ENCODE measurements around the gene SLC8A2.
"Not testable (repeated sequence)": the region's sequence is repeated elsewhere in the genome, so short reads cannot be mapped to it uniquely, and the experiment has no call there.

SLC8A2 gene

DNA sequence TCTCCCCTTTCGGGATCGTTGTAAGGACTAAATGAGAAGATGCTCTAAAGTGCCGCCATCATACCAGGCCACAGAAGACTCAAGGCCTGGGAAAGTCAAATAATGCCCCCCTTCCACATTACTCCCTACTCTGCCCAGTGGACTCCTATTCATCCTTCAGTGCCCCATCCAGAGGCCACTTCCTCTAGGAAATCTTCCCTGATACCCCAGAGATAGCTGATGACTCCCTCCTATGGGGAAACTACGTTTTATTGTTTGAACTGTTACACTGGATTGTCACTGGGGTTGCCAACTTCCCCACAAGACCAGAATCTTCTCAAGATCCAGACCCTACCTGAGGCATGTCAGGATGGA lies 66.5 kb downstream of the SLC8A2 start:
- DNase-seq = no peak

DNA sequence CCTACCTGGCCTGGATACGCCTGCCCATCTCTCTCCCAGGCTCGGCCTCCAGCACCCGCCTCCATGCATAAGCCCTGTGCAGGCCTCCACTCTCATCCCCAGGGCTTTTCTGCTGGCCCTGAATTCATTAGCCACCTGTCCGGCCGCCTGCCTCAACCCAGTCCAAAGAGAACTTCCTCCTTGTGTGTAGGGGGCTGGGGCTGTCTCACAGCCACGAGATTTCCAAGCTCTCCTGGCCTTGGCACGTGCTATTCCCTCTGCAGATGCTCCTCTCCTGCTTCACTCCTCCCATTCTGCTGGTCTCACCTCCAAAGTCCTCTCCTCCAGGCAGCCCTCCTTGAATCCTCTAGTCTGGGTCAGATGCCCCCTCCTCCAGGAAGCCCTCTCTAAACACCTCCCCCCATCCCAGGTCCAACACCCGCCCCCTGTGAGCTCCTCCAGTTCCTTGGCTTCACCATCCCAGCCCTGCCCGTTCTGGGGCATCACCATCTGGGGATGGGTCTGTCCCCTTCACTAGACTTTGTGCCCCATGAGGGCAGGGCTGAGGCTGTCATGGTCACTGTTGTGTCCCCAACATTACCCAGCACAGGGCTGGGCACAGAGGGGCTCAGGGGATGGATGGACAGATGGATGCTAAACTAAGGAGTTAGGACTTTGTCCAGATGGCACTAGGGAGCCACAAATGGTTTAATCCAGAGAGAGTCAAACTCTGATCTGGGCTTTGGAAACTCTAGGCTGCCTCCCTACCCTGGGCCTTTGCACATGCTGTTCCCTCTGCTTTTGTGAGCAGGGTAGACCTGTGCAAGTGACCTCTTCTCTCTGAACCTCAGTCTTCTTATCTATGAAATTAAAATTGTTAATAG lies 67.1 kb downstream of the SLC8A2 start:
- no peak for DNase-seq

DNA sequence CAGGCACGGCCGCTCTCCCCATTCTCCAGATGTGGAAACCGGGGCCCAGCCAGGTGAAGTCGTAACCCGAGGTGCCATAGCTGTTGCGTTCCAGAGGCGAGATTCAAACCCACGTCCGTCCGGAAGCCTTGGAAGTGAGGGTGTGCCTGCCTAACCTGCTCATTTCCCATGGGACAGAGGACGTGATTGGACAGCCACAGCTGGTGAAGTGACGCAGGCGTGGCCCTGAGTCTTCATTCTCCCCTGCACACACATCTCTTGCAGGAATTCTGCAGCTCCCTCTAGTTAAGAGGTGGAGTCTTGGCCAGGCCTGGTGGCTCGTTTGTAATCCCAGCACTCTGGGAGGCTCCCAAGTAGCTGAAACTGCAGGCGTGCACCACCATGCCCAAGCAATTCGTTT lies 69.2 kb downstream of the SLC8A2 start:
- DNase-seq = no peak

DNA sequence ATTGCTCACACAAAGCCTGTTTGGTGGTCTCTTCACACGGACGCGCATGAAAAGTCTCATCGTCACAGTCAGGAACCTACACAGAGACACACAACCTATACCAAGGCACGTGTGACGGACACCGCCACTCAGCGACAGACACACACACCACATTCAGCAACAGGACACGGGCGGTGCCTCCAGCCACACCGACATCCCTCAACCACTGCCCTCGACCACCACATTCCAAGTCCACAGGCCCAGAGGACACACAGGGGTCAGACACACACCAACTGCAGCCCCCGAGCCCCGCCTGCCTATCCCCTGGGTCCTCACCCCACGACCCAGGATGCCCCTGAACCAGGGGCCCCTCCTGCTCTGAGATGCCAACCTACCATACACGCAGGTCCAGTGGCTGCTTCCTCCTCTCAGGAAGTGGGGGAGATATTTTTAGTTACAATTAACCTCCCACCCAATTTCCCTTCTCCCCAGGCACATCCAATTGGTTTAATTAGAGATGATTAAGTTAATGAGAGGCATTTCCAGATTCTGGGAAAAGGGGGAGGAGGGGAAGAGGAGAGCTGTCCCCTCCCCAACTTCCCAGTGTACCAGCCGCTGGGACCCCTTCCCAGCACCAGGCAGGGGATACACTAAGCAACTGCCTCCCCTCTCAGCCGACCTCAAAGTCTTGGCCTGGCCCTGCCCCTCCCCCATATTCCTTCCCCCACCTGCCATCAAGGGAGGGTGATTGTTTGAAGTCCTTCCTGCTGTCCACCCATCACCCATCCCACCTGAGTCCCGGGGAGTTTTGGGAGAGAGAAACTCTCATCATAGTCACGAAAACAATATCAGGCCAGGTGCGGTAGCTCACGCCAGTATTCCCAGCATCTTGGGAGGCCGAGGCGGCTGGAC lies 72.7 kb downstream of the SLC8A2 start:
- DNase-seq = no peak

DNA sequence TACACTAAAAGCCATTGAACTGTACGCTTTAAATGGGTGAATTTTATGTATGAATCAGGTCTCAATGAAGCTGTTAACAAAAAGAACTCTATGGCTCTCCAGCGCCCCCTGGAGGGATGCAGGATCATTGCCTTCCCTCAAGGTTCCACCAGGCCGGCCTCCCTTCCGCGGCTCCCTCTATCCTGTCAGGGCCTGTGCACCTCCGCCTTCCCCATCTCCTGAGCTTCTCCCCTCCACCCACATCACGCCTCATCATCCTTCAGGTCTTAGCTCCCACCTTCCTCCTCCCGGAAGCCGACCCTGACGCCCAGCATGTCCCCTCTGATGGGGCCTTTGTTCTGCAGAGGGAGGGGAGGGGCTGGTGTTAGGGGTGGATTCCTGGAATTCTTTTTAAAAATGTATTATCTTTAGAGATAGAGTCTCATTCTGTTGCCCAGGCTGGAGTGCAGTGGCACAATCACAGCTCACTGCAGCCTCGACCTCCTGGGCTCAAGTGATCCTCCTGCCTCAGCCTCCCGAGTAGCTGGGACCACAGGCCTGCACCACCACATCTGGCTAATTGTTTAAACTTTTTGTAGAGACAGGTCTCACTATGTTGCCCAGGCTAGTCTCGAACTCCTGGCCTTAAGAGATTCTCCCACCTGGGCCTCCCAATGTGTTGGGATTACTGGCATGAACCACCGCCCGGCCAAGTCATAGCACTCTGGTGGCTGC lies 80.0 kb downstream of the SLC8A2 start:
- DNase-seq = no peak

DNA sequence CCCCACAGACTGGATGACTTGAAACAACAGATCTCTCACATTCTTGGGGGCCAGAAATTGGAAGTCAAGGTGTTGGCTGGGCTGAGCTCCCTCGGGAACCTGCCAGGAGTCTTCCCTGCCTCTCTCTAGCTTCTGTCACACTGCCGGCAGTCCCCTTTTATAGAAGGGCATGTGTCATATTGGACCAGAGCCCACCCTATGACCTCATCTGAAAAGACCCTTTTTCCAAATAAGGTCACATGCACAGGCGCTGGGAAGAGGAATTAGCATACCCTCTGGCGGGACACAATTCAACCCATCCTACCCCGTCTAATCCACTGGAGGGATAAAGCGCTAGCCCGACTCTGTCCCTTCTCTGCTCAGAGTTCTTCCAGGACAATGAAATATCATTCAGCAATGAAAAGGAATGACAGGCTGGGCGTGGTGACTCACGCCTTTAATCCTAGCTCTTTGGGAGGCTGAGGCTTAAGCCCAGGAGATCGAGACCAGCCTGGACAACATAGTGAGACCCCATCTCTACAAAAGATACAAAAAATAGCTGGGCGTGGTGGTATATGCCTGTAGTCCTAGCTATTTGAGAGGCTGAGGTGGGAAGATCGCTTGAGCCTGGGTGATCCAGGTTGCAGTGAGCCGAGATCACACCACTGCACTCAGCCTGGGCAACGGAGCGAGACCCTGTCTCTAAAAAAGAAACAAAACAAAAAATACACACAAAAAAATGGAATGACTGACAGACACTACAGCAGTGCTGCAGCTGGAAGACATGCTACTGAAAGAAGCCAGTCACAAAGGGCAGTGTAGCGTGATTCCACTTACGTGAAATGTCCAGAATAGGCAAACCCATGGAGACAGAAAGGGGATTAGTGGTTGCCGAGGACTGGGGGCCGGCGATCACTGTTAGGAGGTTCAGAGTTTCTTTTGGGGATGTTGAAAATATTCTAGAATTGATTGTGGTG lies 80.9 kb downstream of the SLC8A2 start:
- DNase-seq = no peak

DNA sequence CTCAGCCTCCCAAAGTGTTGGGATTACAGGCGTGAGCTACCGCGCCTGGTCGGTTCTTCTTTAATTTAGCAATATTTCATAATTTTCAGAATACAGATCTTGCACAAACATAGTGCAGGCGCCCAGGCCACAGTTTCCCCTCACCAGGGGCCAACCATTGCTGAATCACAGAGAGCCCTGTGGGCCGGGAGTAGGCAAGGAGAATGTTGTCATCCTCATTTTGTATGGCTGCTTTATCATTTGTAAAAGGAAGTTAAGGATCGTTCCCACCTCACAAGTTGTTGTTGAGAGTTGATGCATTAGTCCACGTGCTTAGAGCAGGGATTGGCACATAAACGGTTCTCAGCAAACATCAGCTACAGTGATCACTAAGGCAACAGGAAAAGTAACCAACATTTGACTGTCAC lies 82.5 kb downstream of the SLC8A2 start:
- no peak for DNase-seq

DNA sequence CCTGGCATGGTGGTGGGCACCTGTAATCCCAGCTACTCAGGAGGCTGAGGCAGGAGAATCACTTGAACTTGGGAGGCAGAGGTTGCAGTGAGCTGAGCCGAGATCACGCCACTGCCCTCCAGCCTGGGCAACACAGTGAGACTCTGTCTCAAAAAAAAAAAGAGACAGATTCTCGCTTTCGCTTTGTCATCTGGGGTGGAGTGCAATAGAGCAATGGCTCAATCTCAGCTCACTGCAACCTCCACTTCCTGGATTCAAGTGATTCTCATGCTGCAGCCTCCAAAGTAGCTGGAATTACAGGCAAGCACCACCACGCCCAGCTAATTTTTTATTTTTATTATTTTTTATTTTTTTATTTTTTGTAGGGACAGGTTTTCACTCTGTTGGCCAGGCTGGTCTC lies 83.0 kb downstream of the SLC8A2 start:
- not testable (repeated sequence) for DNase-seq

DNA sequence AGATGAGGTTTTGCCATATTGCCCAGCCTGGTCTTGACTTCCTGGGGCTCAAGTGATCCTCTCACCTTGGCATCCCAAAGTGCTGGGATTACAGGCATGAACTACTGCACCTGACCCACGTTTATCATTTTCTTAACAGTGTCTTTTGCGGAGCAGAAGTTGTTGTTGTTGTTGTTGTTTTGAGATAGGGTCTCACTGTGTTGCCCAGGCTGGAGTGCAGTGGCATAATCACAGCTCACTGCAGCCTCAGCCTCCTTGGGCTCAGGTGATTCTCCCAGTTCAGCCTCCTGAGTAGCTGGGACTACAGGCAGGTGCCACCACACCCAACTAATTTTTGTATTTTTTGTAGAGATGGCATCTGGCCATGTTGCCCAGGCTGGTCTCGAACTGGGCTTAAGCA lies 84.1 kb downstream of the SLC8A2 start:
- not testable (repeated sequence) for DNase-seq

DNA sequence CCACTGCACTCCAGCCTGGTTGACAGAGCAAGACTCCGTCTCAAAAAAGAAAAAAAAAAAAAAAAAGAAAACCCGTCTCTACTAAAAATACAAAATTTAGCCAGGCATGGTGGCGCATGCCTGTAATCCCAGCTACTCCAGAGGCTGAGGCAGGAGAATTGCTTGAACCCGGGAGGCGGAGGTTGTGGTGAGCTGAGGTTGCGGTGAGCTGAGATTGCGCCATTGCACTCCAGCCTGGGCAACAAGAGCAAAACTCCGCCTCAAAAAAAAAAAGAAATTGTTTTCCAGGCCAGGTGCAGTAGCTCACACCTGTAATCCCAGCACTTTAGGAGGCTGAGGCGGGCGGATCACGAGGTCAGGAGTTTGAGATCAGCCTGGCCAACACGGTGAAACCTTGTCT lies 85.1 kb downstream of the SLC8A2 start:
- not testable (repeated sequence) for DNase-seq

DNA sequence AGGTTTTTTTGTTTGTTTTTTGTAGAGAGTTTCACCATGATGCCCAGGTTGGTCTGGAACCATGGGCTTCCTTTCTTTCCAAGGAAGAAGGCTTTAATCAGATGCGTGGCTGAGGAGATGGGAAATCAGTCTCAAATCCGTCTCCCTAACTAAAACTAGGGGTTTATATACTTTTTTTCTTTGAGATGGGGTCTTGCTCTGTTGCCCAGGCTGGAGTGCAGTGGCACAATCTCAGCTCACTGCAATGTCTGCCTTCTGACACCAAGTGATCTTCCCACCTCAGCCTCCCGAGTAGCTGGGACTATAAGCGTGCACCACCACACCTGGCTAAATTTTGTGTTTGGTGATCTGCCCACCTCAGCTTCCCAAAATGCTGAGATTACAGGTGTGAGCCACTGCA lies 87.2 kb downstream of the SLC8A2 start:
- DNase-seq = not testable (repeated sequence)

DNA sequence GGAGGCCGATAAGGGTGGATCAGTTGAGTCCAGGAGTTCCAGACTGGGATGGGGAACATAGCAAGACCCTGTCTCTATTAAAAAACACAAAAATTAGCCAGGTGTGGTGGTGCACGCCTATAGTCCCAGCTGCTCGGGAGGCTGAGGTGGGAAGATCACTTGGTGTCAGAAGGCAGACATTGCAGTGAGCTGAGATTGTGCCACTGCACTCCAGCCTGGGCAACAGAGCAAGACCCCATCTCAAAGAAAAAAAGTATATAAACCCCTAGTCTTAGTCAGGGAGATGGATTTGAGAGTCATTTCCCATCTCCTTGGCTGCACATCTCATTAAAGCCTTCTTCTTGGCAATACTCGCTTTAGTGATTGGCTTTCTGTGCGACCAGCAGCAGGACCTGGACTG lies 87.8 kb downstream of the SLC8A2 start:
- DNase-seq = not testable (repeated sequence)

DNA sequence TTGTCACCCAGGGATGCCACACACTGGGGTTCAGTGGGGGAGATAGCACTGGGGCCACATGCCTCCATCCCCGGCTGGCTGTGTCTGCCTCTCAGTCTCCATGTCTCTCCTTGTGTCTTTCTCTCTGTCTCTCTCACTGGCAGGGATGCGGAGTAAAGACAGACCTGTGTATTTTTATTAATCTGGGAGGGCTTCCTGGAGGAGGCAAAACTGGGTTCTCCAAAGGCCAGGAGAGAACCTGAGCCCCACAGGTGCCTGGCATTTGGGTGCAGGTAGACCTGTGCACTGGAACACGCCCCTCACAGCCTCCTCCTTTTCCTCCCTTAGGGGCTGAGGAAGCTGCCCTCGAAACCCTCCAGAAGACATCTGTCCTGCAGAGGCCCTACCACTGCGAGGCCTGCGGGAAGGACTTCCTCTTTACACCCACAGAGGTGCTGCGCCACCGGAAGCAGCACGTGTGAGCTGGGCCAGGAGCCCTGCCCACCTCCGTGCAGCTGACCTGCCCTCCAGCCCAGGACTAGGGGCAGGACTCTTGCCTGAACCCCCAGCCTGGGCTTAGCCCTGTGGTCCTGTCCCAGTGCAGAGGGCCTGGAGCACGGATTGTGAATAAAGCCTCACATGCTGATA lies 89.9 kb downstream of the SLC8A2 start:
- DNase-seq = no peak

DNA sequence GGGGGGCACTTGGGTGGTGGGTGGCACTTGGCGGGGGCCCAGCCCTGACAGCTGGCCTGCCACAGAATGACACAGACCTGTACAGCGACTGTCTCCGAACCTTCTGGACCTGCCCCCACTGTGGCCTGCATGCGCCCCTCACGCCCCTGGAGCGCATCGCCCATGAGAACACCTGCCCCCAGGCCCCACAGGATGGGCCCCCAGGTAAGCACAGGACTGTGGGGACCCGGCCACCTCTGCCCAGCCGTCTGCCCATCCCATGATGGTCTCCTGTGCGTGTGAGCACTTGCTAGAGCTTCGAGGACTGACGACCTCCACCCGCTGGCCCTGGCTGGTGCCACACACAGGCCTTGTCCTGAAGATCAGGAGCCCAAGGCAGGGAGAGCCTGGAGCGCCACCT lies 90.6 kb downstream of the SLC8A2 start:
- no peak for DNase-seq

DNA sequence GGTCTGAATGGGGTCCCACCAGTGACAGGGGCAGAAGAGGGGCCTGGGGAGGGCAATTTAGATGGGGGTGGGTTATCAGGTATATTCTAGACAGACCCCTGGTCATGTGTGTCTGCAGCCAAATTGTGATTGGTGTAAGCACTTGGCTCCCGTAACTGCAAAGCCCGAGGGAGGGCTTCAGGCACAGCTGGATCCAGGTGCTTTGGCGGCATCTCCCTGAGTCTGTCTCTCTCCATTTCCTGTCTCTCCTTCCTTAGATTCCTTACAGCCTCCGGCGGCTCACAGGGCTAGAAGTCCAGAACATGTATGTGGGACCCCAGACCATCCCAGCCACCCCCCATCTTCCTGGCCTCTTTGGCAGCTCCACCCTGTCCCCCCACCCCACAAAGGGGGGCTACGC lies 91.1 kb downstream of the SLC8A2 start:
- no peak for DNase-seq

DNA sequence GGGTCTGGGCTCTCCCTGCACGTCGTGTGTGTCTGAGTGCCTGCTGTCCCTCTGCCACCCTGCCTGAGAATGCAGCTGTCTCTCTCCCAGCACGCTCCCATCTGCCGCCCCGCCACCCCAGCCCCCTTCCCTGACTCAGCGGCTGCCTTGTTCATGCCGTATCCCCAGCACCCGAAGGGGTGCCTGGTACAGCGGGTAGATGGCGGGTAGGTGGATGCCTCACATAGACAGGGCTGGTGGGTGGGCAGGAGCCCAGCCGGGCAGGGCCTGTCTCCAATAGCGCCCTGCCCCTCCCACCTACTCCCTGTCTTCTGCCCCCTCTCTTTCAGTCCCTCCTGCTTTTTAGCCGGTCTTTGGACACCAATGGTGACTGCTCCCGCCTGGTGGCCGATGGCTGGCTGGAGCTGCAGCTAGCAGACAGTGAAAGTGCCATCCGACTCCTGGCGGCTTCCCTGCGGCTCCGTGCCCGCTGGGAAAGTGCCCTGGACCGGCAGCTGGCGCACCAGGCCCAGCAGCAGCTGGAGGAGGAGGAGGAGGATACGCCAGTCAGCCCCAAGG lies 92.2 kb downstream of the SLC8A2 start:
- no peak for DNase-seq

DNA sequence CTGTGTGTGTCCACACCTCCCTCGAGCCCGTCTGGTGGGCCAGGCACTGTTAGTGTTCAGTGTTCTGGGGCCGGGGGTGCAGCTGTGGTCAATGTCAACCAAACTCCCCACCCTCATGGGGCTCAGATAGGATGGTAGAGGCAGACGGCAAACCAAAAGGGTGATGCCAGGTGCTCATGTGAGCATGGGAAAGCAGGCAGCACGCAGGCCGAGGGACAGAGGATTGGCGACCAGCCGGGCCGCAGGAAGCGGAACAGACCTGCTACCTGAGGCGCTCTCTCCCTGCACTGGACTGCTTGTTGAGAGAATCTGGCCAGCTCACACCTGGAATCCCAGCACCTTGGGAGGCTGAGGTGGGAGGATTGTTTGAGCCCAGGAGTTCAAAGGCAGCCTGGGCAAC lies 93.4 kb downstream of the SLC8A2 start:
- DNase-seq = no peak

Data from activated gamma-delta T cell (primary cell).